G401 (cell line): ENCODE measurements around the gene IPO7. TPM values are rescaled to one million over a fixed set of nuclear protein-coding genes. Genes with fewer than 3 reads are reported as not detected.
"Not testable (repeated sequence)": the region's sequence is repeated elsewhere in the genome, so short reads cannot be mapped to it uniquely, and the experiment has no call there.

ENCODE experiments used
- DNase-seq: peaks from one replicate; pipeline ENCODE4 v3.0.0-alpha.2; 2015; ENCODE audit warnings: low spot score
- in situ Hi-C: cut with HindIII; loops from 2 replicates; pipeline ENCODE4 v1.10.0; 2016; ENCODE audit warnings: low sequenced_read_pairs, mixed read lengths
- total RNA-seq: library from RNA; depleted of rRNA; stranded (reverse); fragments of >200 nt; shearing (Covaris generic); gene quantifications from 2 replicates; pipeline ENCODE4 v1.2.3, GENCODE V29; 2014

IPO7 gene
- total RNA-seq, 1 experiment from 2014 or later = 272 TPM

DNA sequence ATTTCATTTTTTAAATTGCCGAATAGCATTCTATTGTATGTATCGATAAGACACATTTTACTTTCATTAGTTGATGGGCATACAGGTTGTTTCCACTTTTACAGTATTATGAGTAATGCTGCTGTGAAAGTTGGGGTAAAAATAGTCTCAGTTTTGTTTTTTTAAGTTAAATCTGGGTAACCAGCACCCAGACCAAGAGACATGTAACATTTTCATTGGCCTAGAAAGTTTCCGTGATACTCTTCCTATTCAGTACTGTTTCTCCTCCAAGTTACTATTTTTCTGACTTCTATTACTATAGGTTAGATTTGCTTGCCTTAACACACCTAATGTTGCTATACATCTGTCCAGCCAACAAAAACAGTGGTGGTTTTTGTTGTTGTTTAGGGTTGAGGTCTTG lies 12.3 kb downstream of the IPO7 start:
- no peak for DNase-seq
- in situ Hi-C loops = no loop called here

DNA sequence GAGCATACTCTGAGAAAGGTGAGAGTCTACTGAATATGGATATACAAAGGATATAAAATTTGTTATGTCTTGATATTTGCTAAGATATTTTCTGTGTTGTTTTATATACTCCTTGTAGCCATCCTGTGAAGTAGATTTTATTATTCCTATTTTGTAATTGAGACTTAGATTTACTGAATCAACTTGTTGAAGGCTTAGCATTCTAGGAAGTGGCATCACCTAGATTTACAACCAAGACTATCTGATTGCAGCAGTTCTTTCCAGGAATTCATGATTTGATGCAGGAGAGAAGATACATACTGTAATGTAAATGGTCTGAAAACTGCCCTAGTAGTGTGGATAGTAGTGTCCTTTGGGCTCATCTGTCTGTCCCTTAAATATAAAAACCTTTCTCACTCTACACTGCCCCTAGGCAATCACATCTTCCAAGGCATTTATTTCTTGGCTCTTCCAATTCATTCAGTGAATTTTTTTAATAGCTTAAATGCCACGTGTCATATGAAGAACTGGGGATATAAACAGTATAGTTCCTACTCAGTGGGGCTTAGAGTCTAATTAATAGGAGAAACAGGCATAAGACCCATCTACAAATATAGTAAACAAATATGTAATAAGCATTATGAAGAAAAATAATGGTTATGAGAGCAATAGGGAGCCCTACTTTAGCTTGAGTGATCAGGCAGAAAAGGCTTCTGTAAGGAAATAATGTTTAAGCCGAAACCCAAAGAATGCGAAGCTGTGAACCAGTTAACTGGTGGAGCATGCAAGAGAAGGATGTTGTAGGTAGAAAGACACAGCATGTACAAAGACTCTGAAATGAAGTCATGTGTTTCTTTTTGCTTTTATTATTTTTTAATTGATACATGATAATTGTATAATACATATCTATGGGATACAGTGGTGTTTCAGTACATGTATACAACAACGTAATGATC lies 13.6 kb downstream of the IPO7 start:
- in situ Hi-C loops = no loop called here
- no peak for DNase-seq

GRCh38 chr11:9399466-9399865 lies 15.0 kb downstream of the IPO7 start:
- in situ Hi-C loops = no loop called here
- no peak for DNase-seq

GRCh38 chr11:9401884-9402283 lies 17.4 kb downstream of the IPO7 start:
- DNase-seq, in situ Hi-C loops: not testable (repeated sequence)

GRCh38 chr11:9428706-9429105 lies 44.3 kb downstream of the IPO7 start:
- in situ Hi-C loops = no loop called here
- DNase-seq = no peak

- in situ Hi-C loops = no loop called here
- no peak for DNase-seq
Observed at GRCh38 chr11:9438611-9439010, 54.2 kb downstream of the IPO7 start.

GRCh38 chr11:9446230-9446629 lies 61.8 kb downstream of the IPO7 start:
- in situ Hi-C loops = no loop called here
- no peak for DNase-seq

GRCh38 chr11:9448576-9449352 lies 64.3 kb downstream of the IPO7 start:
- in situ Hi-C loops = no loop called here
- DNase-seq = no peak

DNA sequence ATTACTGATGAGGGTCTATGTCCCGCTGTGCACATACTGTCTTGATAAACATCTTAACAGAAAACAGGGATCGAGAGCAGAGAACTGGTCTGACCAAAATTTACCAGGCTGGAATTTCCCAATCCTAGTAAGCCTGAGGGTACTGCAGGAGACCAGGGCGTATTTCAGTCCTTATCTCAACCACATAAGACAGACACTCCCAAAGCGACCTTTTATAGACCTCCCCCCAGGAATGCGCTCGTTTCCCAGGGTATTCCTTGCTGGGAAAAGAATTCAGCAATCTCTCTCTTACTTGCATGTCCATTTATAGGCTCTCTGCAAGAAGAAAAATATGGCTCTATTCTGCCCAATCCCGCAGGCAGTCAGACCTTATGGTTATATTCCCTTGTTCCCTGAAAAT lies 67.6 kb downstream of the IPO7 start:
- DNase-seq, in situ Hi-C loops: not testable (repeated sequence)

- in situ Hi-C loops = no loop called here
Observed at GRCh38 chr11:9455722-9456121, 71.3 kb downstream of the IPO7 start.

DNA sequence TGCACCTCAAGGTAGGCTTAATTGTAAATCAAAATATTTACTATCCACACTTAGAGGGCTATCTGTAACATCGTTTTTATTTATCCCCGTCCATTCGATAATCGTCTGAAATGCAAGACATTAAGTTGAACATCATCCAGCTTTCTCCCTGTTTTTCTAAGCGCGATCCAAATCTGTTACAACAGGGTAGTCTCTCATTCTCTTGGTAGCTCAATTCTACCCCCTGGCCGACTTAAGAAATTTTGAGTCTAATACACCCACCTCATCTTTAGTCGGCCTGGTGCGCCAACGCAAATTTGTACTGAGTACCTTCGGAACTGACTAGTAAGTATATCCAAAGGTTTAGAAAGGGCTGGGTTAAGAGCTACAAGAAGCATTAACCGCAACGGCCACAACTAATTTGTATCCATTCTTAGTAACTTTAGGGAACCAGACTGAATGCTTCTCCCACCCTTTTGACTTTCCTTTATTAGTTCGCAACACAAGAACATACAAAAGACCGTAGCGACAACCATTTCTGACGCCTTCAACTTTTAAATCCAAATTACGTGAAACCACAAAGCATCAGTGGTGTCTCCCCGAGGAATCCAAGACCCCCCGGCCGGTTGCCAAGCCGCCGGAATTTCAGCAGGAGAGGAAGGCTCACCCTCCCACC lies 75.3 kb downstream of the IPO7 start:
- in situ Hi-C loops = no loop called here
- peak; percentile 56 for DNase-seq

More at GRCh38 chr11:9455722-9456121, 71.3 kb downstream of the IPO7 start:
- DNase-seq = no peak

GRCh38 chr11:9460322-9461062 lies 76.0 kb downstream of the IPO7 start, which contains the start of gene ZNF143:
Gene ZNF143, plus strand, starts transcription at chr11:9461012. Its CDS starts 10,297 bp downstream, at chr11:9471309.
- peak; percentile 100 for DNase-seq
- in situ Hi-C loops = no loop called here

DNA sequence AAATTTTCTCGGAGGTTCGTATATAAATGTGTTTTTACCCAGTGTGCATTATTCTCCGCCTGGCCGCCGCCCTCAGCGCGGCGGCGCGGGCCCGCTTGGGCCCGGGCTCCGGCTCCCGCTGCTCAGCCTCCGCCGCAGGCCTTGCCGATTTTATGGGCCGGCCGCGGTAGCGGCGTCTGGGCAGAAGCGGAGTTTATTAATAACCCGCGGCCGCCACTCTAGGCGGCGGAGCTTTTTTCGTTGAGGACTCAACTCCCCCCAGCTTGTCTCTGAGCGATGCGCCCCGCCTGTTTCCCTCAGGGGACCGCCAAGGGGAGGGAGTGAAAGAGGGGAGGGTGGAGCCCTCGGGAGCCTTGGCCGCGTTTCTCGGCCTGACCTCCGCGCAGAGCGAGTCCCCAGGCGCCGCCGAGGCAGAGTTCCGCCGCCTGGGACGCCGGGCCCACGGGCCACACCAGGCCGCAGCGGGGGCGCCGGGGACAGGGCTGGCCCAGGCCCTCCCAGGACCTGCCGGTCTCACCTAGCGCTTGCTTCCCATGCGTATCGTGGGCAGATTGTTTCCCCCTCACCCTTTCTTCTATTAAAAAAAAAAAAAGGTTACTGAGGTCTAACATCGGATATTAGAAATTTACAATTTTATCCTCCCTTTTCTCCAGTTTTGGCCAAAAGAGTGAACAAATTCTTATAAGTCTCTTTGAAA lies 76.8 kb downstream of the IPO7 start:
- in situ Hi-C loops = no loop called here
- DNase-seq = peak; percentile 86

GRCh38 chr11:9461760-9462134 lies 77.3 kb downstream of the IPO7 start:
- peak; percentile 34 for DNase-seq
- in situ Hi-C loops = no loop called here

GRCh38 chr11:9462172-9462799 lies 77.8 kb downstream of the IPO7 start:
- no peak for DNase-seq
- in situ Hi-C loops = no loop called here

DNA sequence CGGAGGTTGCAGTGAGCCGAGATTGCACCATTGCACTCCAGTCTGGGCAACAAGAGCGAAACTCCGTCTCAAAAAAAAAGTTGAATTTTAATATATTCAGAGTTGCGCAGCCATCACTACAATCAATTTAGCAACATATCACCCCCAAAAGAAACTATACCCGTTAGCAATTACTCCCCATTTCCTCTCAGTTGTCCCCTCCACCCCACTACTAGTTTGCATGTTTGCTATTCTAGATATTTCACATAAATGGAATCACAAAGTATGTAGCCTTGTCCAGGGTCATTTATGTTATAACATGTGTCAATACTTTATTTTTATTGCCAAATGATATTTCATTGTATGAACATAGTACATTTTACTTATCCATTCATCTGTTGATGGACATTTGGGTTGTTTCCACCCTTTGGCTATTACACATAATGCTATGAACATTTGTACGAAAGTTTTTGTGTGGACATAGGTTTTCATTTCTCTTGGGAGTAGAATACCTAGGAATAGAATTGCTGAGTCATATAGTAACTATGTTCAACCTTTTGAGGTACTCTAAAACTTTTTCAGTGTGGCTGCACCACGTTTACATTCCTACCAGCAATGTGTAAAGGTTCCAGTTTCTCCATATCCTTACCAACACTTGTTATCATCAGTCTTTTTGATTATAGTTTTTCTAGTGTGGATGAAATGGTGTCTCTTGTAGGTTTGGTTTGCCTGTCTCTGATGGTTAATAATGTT lies 78.5 kb downstream of the IPO7 start:
- in situ Hi-C loops = no loop called here
- no peak for DNase-seq

- in situ Hi-C loops = no loop called here
- DNase-seq = no peak
Observed at GRCh38 chr11:9470765-9471164, 86.3 kb downstream of the IPO7 start.
